ENCODE results near the gene KCNK6.

- TF ChIP-seq CTCF (IDR thresholded peaks at IDR 0.05): no peak
- no peak for TF ChIP-seq POLR2A (IDR thresholded peaks at IDR 0.05)
Measured at GRCh38 chr19:38323291-38323690, 3.6 kb downstream of the KCNK6 start.

Data from body of pancreas (tissue), 4 donors.